Right lobe of liver (tissue), 6 donors: Measurements from ENCODE around the gene DNAJB1. TPM values are rescaled to one million over a fixed set of nuclear protein-coding genes. Genes with fewer than 3 reads are reported as not detected.

Experiments
- ATAC-seq, 4 donors: fragments of 200-7000 bp; cut with Tn5 transposase; one replicate each; pipeline ENCODE4 v1.9.1; 2020; ENCODE audit warnings: mild to moderate bottlenecking in 4 of 4, moderate library complexity in 4 of 4
- DNase-seq, 3 donors: peaks; one replicate each; pipeline ENCODE4 v3.0.0-alpha.2; 2020
- H3K27ac ChIP-seq, 3 donors: fragments of 200-600 bp; one replicate each; pipeline ENCODE4 v1.8.0; 2022
- H3K27me3 ChIP-seq, 2 donors: fragments of 200-600 bp; one replicate each; pipeline ENCODE4 v1.8.0; 2022
- H3K36me3 ChIP-seq, 4 donors: fragments of 200-600 bp; sonication (generic) in 1 of 4; one replicate each; pipeline versions ENCODE4 v1.5.1 to v1.8.0; 2017 to 2022; ENCODE audit warnings: control low read depth in 1 of 4
- H3K4me1 ChIP-seq, 4 donors: fragments of 200-600 bp; sonication (generic) in 1 of 4; one replicate each; pipeline versions ENCODE4 v1.5.1 to v1.8.0; 2017 to 2022; ENCODE audit warnings: control low read depth in 1 of 4
- H3K4me3 ChIP-seq, 3 donors: fragments of 200-600 bp; one replicate each; pipeline ENCODE4 v1.8.0; 2022
- H3K9me3 ChIP-seq, 4 donors: fragments of 200-600 bp; sonication (generic) in 1 of 4; one replicate each; pipeline versions ENCODE4 v1.5.1 to v1.8.0; 2017 to 2022; ENCODE audit warnings: control low read depth in 1 of 4
- CTCF ChIP-seq, 4 donors: fragments of 200-600 bp in 3 of 4; fragments of 450-650 bp in 1 of 4; IDR thresholded peaks; one replicate each; pipeline versions ENCODE4 v1.5.1 to v1.8.0; 2016 to 2022; ENCODE audit warnings: antibody characterized with exemption in 4 of 4, mild to moderate bottlenecking in 2 of 4
- POLR2A ChIP-seq: fragments of 450-650 bp; IDR thresholded peaks from one replicate; pipeline ENCODE4 v1.6.1; 2017; ENCODE audit warnings: antibody characterized with exemption, mild to moderate bottlenecking
- WGBS: methylation state at CpG from one replicate; pipeline ENCODE4 v1.1.6; 2018; ENCODE audit warnings: low coverage, low lambda C conversion rate; ENCODE audit not compliant: insufficient coverage; ENCODE audit errors: missing lambda C conversion rate; 5-methylcytosine and 5-hydroxymethylcytosine counted together
- intact Hi-C, 2 donors: fragments of 100-400 bp; cut with DNase I; formaldehyde crosslinking; loops; one replicate each; pipeline versions ENCODE4 v1.11.2 to v1.14.1; 2022
- long read RNA-seq: library from polyadenylated mRNA; unstranded; transcript quantifications from one replicate; pipeline ENCODE4 v2.0.0, GENCODE V29; 2019
- total RNA-seq, 6 experiments: library from RNA; depleted of rRNA in 2 of 6; stranded (reverse); fragments of >200 nt in 2 of 6; fragmentation: NEBNext Ultra II Directional in 3 of 6; extraction: Animal tissue kit (Norgen Biotek cat#: 25700) in 3 of 6; gene quantifications; one replicate each; pipeline versions ENCODE4 v1.1.0 to v1.2.4, GENCODE V29; 2016 to 2023
- donor health status: DM: no; HTN: yes; CAD: no.
- donor health status: DM: no; HTN: no; CAD: no.
- donor health status: DM: no; HTN: no; CAD: no.
- donor health status: DM: no; HTN: yes; CAD: no.
- donor health status: DM: no; HTN: yes; CAD: no.

DNAJB1 gene
- total RNA-seq, result 10 to 100 TPM; 35.7 to 76.8 (median 52.1) TPM
- long read RNA-seq, transcript DNAJB1-201 (3 exons, 2,264 nt), result major isoform, 27 of 31 reads
- long read RNA-seq, partial matches to known transcripts, result 1 of 31 reads
- long read RNA-seq, other reads (novel, unspliced or antisense), result 3 of 31 reads

- TF ChIP-seq CTCF (IDR thresholded peaks at IDR 0.05) (no peak), POLR2A (peak; percentile 99)
- WGBS, result 0% methylated on average over 10 of the region's 82 CpGs
- intact Hi-C loops, result no loop called here
- peak within 1 kb of the TSS; percentile 73 to 98 (median 86) for H3K4me3 ChIP-seq
- peak within 1 kb of the TSS; percentile 100 for H3K27ac ChIP-seq
- ATAC-seq (peak; percentile 59 to 80 (median 70)), DNase-seq (peak; percentile 91 to 92 (median 91))
- peaks cover 0 to 27% (median 15%) of the 10 kb centered on the region in 4 donors for H3K36me3 ChIP-seq
- no peaks in the 10 kb centered on the region for H3K27me3 ChIP-seq
- no peaks in the 10 kb centered on the region for H3K9me3 ChIP-seq
- H3K4me1 ChIP-seq, result peaks cover 0 to 55% (median 20%) of the 10 kb centered on the region in 4 donors
Observed at GRCh38 chr19:14517840-14518505, at the start of gene DNAJB1. Gene DNAJB1 (minus strand): TSS chr19:14518397. CDS start chr19:14518349, 48 bp downstream.

GRCh38 chr19:14567079-14567478 is 48.9 kb upstream of the DNAJB1 start:
- ATAC-seq, result no peak
- no peaks in the 10 kb centered on the region for H3K9me3 ChIP-seq
- TF ChIP-seq CTCF (IDR thresholded peaks at IDR 0.05) (no peak), POLR2A (no peak)
- intact Hi-C loops, result no loop called here
- peaks cover 0 to 8% (median 4%) of the 10 kb centered on the region in 4 donors for H3K4me1 ChIP-seq
- H3K4me3 ChIP-seq, result no peak overlapping the region
- no peaks in the 10 kb centered on the region for H3K27me3 ChIP-seq
- no peak for DNase-seq
- H3K27ac ChIP-seq, result no peak overlapping the region
- 75% methylated on average over 2 of the region's 11 CpGs for WGBS
- H3K36me3 ChIP-seq, result peaks cover 0 to 16% (median 0%) of the 10 kb centered on the region in 4 donors

GRCh38 chr19:14566712-14567077 is 48.5 kb upstream of the DNAJB1 start:
- no CpG with 5 or more reads among the region's 18 CpGs for WGBS
- H3K9me3 ChIP-seq, result no peaks in the 10 kb centered on the region

More at GRCh38 chr19:14566712-14567077, 48.5 kb upstream of the DNAJB1 start:
- Histone ChIP-seq H3K27ac (no peak overlapping the region), H3K27me3 (no peaks in the 10 kb centered on the region), H3K4me1 (peaks cover 0 to 8% (median 4%) of the 10 kb centered on the region in 4 donors), H3K36me3 (peaks cover 0 to 16% (median 0%) of the 10 kb centered on the region in 4 donors), H3K4me3 (no peak overlapping the region)
- TF ChIP-seq POLR2A (no peak), CTCF (IDR thresholded peaks at IDR 0.05) (no peak)
- no peak for ATAC-seq
- no peak for DNase-seq
- intact Hi-C loops, result no loop called here
